GM19455 (cell line): ENCODE data around the gene TMCO6.
"Not testable (repeated sequence)": the region's sequence is repeated elsewhere in the genome, so short reads cannot be mapped to it uniquely, and the experiment has no call there.

Experiments
- ATAC-seq: cut with Tn5 transposase; IDR thresholded peaks from one replicate; pipeline ENCODE4 v1.9.1; 2021; ENCODE audit not compliant: unreplicated experiment

TMCO6 gene

DNA sequence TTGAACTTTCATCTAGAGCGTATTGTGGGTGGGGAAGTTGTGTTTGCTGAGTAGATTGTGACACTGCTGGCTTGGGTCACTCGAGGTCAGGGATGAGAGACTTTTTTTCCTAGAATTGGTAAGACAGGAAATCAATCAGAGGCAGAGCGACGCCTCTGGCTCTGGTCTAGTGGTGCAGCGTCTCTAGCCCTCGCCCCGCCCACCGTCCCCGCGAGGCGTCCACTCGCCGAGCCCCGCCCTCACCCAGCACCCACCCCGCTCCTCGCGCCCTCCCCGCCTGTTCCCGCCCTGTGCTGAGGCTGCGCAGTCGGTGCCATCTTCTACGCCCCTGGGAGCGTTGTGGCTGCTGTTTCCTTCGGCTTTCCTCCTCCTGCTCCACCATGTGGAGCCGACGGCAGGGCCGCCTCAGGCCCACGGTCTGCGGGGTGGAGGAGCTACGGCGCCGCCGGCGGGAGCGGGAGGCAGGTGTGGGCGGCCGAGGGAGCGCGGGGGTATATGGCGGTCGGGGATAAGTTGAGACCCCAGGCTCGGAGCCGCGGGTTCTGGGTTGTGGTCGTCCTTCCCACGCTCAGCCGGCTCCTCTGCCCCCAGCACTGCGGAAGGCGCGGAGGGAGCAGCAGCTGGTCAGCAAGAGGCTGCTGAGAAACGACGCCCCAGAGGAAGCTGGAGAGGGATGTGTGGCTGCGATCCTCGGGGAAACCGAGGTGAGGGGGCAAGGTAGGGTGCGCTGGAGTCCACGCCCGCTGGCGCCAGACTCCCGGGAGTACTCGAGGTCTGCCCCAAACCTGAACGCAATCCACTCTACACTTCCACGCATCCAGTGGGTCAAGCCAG, at the start of gene TMCO6:
Gene TMCO6, plus strand, starts transcription at position 304 of the 834 bp plus-strand sequence. Its CDS starts 77 bp downstream, at position 381.
- ATAC-seq = peak; percentile 91

DNA sequence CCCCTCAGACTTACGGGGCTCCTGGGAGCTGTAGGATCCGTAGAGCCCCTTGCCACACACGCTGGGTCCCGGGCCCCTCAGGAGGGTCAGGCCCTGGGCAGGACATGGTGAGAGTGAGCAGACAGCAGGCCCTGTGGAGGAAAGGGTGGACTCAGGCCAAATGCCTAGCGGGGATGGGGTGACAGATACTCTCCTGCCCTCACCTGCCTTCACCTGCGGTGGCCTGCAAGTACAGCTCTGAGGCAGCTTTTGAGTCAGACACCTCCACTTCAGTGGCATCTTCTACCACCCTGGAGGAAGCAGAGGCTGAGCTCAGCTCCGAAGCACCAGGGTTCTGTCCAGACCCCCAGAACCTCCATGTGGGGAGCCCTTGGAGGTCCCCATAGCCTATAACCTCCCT, 48.4 kb upstream of the TMCO6 start:
- ATAC-seq = no peak

DNA sequence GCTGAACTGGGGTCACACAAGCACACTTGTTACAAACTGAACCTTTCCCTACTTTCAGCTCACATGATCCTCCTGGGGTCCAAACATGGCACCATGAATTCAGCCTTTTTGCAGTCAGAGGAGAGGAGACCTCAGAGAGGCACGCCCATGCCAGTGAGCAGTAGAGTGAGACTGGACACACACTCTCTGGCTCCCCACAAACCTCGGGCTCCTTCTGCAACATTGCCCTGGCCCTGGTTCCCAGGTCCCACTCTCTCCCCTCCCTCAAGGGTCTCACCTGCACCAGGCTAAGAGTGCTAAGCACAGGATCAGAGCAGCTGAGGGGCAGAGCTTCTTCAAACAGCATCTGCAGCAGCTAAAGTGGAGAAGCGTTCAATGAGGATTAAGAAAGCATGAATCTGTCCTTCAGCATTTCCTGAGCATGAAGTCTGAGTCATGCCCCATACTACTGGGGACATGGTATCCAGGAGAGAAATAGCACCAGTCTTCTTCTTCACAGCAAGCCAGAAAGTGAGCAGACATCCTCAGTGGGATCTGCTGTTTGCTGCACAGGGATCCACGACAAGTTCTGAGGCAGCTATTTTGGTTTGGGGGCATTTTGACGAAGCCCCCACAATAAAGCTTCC, 47.4 kb upstream of the TMCO6 start:
- no peak for ATAC-seq

DNA sequence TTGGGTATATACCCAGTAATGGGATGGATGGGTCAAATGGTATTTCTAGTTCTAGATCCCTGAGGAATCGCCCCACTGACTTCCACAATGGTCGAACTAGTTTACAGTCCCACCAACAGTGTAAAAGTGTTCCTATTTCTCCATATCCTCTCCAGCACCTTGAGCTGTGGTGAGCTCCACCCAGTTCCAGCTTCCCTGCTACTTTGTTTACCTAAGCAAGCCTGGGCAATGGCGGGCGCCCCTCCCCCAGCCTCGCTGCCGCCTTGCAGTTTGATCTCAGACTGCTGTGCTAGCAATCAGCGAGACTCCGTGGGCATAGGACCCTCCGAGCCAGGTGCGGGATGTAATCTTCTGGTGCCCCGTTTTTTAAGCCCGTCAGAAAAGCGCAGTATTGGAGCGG, 46.2 kb upstream of the TMCO6 start:
- not testable (repeated sequence) for ATAC-seq

DNA sequence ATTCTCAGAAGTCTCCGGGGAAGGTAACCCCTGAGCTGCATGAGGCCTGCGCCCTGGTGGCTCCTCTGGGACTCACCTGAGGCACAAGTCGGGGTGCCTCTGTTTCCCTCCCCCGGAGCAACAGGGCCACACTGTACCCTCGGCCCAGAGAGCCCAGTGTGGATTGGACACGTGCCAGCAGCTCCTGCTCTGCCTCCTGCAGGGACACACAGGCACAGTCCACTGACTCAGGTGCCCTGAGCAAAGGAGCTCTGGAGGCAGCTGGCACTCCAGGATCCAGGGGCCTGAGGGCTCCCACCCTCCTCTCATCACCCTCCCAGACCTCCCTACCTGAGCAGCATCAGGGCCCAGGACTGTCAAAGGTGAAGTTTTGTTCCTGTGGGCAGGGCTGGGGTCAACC, 45.1 kb upstream of the TMCO6 start:
- ATAC-seq = no peak

DNA sequence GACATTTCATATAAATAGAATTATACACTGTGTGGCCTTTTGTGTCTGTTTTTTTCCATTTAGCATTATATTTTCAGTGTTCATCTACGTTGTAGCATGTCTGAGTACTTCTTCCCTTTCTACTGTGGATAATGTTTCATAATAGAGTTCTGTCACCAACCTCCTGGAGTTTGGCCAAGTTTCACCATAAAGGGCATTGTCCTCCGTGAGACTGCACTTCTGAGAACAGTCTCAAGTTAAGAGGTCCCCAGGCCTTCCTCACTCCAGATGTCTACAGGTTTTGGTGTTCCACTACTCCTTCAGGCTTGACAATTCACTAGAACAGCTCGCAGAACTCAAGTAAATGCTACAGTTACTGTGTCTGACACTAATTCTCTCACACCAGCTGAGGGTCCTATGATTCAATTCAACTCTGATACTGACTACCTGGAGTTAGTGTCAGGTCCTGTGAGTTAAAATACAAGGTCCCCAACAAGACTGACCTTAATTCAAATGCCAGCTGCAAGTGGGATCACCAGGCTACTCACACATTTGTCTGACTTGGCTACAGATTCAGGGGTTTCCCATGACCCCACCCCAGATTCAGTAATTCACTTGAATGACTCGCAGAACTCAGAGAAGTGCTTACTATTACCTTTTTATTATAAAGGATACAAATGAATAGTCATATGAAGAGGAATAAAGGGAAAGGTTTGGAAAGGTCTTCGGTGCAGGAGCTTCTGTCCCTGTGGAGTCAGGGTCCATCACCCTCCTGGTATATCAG, 43.5 kb upstream of the TMCO6 start:
- ATAC-seq = no peak

DNA sequence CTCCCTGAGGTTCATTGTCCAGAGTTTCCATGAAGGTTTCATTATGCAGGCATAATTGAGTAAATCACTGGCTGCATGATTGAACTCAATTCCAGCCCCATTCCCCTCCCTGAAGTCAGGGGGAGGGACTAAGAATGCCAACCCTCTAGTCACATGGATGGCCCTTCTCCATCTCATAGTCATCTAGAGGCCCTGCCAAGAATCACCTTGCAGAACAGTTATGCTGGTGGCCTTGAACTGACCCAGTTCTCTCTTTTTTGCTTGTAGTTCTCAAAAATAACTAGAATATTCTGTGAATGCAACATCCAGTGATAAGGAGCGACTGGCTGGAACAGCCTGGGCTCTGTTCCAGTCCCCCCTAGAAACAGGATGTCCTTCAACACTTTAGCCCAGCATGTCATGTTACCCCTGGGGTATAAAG, 42.9 kb upstream of the TMCO6 start:
- ATAC-seq = no peak

DNA sequence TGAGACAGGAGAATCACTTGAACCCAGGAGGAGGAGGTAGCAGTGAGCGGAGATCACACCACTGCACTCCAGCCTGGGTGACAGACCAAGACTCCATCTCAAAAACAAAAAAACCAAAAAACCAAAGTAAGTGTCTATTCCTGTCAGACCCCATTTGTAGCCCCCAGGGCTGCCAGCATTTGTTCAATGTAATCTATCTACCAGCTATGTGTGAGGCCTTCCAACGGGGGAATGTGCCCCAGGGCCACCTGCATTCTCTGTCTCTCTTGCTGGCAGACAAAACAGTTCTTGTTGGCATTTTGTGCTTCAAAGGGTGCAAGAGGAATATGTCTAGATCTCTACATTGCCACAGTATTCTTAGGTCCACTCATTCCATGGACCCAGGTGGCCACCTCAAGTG, 40.4 kb upstream of the TMCO6 start:
- ATAC-seq = no peak

DNA sequence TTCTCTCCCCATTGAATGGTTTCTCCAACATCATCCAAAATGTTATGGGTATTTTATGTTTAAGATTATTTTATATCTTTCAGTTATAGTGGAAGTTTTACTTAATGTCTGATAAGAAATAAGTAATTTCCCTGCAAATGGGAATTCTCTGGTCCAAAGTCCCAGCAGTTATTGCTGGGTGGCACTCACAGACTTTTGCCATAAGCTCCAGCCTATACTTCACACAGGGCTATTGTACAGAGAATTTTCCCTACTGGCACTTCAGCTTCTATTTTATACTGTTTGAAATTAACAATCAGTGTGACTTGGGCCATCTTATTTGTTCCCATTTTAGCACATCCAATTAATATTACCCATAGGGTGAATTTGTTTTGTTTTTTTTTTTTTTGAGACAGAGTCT, 39.2 kb upstream of the TMCO6 start:
- ATAC-seq = no peak

DNA sequence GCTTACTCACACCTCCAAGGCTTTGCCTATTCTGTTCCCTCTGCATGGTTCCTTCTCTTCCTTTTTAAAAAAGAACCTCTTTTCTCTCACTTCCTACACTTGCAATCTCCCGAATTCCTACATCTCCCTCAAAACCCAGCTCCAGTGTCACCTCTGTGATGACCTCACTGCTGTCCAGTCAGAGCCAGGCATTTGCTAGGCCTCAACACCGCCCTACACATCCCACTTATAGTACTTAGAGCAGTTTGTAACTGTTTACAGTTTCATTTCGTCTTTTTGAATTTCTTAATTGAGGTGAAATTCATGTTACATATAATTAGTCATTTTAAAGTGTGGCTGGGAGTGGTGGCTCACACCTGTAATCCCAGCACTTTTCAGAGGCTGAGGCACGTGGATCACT, 37.1 kb upstream of the TMCO6 start:
- ATAC-seq = no peak

DNA sequence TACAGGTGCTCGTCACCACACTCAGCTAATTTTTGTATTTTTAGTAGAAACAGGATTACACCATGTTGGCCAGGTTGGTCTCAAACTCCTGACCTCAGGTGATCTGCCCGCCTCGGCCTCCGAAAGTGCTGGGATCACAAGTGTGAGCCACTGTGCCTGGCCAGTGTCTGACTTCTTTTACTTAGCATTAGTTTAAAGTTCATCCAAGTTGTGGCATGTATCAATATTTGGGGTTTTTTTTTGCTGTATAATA, 35.9 kb upstream of the TMCO6 start:
- ATAC-seq = not testable (repeated sequence)

DNA sequence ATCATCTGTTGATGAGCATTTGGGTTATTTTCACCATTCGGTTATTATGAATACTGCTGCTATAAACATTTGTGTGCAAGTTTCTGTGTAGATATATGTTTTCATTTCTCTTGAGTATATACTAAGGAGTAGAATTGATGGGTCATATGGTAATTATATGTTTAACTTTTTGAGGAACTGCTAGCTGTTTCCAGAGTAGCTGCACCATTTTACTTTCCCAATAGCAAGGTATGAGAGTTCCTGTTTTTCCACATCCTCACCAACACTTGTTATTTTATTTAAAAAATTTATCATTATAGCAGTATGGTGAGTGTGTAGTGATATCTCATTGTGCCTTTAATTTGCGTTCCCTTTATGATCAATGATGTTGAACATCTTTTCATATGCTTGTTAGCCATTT, 35.5 kb upstream of the TMCO6 start:
- no peak for ATAC-seq

DNA sequence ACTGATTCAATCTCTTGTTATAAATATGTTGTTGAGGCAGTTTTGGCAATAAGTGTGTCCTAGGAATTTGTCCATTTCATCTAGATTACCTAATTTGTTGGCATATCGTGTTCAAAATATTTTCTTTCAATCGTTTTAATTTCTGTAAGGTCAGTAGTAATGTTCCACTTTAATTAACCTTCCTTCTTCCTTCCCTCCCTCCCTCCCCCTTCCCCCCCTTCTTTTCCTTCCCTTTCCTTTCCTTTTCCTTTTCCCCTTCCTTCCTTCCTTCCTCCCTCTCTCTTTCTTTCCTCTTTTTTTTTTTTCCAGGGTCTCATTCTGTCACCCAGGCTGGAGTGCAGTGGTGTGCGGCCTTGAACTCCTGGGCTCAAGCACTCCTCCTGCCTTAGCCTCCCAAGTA, 33.4 kb upstream of the TMCO6 start:
- no peak for ATAC-seq

DNA sequence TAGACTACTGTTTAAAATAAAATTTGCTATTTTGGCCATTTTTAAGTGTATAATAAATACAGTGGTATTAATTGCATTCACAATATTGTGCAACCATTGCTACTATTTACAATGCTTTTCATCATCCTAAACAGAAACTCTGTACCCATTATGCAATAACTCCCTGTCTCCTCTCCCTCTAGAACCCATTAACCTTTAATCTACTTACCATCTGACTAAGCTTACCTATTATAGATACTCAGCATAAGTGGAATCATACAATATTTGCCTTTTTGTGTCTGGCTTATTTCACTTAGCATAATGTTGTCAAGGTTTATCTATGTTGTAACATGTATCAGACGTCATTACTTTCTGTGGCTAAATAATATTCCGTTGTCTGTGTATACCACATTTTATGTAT, 32.2 kb upstream of the TMCO6 start:
- no peak for ATAC-seq

DNA sequence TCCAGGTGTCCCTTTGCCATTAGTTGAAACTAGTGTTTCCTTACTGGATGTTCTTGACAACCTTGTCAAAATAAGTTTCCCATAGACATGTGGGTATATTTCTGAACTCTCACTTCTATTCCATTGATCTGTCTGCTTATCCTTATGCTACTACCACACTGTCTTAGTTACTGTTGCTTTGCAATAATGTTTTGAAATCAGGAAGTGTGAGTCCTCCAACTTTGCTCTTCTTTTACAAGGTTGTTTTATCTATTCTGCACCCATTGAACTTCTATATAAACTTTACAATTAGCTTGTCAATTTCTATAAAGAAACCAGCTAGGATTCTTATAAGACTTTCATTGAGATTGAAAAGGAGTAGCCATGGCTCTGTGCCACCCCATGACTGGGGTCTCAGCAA, 30.5 kb upstream of the TMCO6 start:
- ATAC-seq = no peak

DNA sequence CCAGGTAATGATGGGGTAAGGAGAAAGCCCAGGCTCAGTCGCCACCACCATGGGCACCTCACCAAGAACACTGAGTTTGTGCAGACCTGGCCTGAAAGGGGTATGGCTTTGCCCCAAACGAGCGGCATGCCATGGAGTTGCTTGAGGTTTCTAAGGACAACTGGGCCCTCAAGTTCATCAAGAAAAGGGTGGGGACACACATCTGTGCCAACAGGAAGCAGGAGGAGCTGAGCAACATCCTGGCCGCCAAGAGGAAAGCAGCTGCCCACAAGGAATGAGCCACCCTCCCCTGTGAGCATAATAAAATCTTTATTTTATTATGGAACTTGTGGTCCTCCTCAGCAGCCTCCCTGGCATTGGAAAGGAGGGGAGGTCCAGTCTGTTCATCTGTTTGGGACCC, 30.1 kb upstream of the TMCO6 start:
- no peak for ATAC-seq

DNA sequence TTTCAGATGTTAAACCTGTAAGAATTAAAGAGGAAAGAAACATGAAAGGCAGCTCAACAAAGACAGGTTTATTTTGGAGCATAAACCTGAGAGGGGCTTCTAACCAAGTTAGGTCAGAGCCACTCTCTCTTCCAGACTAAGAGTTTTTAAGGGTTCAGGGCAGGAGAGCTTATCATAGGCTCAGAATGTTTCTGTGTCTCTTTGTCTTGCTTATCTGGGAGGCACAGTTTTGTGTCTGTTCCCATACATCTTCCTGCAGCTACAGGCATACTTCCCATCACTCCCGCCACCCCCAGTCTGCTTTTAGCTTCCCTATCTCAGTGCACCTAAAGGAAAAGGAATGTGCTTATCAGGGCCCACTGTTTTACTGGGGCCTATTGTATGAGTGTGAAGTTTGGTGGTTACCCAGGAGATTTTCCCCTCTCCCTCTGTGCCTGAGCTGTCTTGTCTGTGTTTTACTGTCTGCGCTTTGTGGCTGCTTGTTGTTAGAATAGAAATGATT, 28.2 kb upstream of the TMCO6 start:
- no peak for ATAC-seq

DNA sequence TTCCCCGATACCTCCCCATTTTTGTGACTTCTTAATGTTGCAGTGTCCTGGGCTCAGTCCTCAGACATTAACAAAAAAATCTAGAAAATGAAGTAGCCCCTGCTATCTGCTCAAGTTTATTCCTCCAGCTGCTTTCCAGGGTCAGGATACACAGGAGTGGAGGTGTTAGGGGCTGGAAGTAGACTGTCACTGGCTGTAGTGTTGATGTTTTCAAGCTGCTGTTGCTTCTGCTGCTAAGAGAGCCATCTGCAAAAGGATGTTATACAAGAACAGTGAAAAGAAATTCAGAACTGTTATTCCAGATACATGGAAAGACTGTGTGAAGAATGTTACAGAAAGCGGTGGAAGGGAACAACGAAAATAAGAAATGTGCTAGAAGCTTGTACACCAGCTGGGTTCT, 16.9 kb upstream of the TMCO6 start:
- no peak for ATAC-seq

DNA sequence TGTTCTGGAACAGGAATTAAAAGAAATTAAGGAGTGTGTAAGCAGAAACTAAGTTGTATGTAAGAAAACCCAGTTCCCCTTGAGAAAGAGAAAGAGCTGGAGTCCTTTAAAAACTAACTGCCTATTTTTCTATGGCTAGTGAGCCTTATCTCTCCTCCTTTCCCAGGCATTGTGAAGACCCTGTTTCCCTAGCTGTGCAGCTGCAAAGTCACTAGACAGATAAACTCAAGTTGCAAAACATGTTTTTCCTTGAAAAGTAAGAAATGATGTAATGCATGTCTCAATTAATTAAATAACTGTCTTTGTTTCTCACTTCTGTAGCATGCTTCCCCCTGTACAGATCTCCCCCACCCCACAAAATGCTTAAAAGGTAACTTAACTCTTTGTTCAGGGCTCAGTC, 16.2 kb upstream of the TMCO6 start:
- ATAC-seq = not testable (repeated sequence)

DNA sequence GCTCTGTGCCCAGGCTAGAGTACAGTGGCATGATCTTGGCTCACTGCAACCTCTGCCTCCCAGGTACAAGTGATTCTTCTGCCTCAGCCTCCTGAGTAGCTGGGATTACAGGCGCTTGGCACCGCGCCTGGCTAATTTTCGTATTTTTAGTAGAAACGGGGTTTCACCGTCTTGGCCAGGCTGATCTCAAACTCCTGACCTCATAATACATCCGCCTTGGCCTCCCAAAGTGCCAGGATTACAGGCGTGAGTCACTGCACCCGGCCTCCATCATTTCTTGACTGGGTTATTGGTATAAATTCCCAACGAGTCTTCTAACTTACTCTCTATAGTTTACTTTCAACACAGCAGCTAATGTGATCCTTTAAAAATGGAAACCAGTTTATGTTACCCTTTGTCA, 14.4 kb upstream of the TMCO6 start:
- ATAC-seq = not testable (repeated sequence)

DNA sequence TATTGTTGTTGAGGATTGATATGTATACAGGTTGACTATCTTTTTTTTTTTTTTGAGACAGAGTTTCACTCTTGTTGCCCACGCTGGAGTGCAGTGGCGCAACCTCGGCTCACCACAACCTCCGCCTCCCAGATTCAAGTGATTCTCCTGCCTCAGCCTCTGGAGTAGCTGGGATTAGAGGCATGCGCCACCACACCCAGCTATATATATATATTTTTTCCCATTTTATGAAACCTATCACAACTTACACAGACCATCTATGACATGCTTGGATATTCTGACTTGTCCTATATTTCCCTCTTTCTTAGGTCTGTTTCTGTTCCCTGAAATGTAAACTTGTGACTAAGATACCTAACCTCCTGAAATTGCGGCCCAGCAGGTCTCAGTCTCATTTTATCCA, 11.3 kb upstream of the TMCO6 start:
- no peak for ATAC-seq

DNA sequence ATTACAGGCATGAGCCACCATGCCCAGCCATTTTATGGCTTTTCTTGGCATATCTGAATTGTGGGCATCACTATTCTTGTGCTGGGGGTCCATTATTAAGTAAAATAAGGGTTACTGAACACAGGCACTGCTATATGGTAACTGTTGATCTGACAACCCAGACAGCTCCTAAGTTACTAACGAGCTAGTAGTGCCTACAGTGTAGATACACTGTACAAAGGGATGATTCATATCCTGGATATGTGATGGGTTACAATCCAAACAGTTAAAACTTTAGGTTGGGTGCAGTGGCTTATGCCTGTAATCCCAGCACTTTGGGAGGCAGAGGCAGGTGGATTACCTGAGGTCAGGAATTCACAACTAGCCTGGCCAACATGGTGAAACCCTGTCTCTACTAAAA, 10.5 kb upstream of the TMCO6 start:
- no peak for ATAC-seq
